GM12891 (cell line): ENCODE data around the gene CES2.

Experiments
- DNase-seq: peaks from one replicate; pipeline ENCODE4 v3.0.0; 2011; ENCODE audit warnings: low spot score; ENCODE audit not compliant: insufficient read length
- FAIRE-seq: peaks from 2 replicates; lab custom pipeline; 2011; peaks lifted over from hg19 to GRCh38; lab: Jason Lieb, UNC
- PAX5 ChIP-seq: IDR thresholded peaks from 2 replicates; pipeline ENCODE4 v1.6.1; 2011; ENCODE audit warnings: low read length, moderate library complexity, mild to moderate bottlenecking; ENCODE audit not compliant: insufficient read depth, severe bottlenecking
- POLR2A ChIP-seq: IDR thresholded peaks from 2 replicates; pipeline ENCODE4 v1.6.1; 2011; ENCODE audit warnings: low read depth, low read length, control low read depth
- POLR2AphosphoS5 ChIP-seq: IDR thresholded peaks from 2 replicates; pipeline ENCODE4 v1.6.1; 2011; ENCODE audit warnings: low read depth, low read length, control low read depth
- POU2F2 ChIP-seq: IDR thresholded peaks from 2 replicates; pipeline ENCODE4 v1.6.1; 2011; ENCODE audit warnings: low read depth, mild to moderate bottlenecking, control low read depth, low read length, moderate library complexity
- SPI1 ChIP-seq: IDR thresholded peaks from 2 replicates; pipeline ENCODE4 v1.6.1; 2011; ENCODE audit warnings: low read depth, low read length, control low read depth
- TAF1 ChIP-seq: IDR thresholded peaks from 2 replicates; pipeline ENCODE4 v1.6.1; 2011; ENCODE audit warnings: low read depth, low read length, control low read depth

CES2 gene

DNA sequence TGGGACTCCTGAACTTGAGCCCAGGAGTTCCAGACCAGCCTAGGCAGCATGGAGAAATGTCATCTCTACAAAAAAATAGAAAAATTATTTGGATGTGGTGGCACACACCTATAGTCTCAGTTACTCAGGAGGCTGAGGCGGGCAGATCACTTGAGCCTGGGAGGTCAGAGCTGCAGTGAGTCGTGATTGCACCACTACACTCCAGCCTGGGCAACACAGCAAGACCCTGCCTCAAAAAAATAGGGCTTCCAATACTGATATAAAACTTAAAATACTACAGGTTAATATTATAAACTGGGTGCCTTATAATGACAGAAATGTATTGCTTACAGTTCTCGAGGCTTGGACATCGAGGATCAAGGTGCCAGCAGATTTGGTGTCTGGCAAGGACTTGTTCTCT lies 10.6 kb downstream of the CES2 start:
- FAIRE-seq (no peak), DNase-seq (no peak)
- no peak for TF ChIP-seq POU2F2
- TF ChIP-seq POLR2A = no peak
- TF ChIP-seq TAF1 = no peak
- TF ChIP-seq POLR2AphosphoS5 = no peak
- TF ChIP-seq PAX5 = no peak
- no peak for TF ChIP-seq SPI1

GRCh38 chr16:66946541-66946940 lies 11.2 kb downstream of the CES2 start:
- FAIRE-seq (no peak), DNase-seq (no peak)
- TF ChIP-seq POLR2AphosphoS5 = no peak
- no peak for TF ChIP-seq POLR2A
- TF ChIP-seq PAX5 = no peak
- no peak for TF ChIP-seq SPI1
- no peak for TF ChIP-seq TAF1
- TF ChIP-seq POU2F2 = no peak

- no peak for DNase-seq
- FAIRE-seq = no peak
- TF ChIP-seq TAF1 = no peak
- TF ChIP-seq PAX5 = no peak
- no peak for TF ChIP-seq POLR2A
- no peak for TF ChIP-seq POLR2AphosphoS5
- TF ChIP-seq SPI1 = no peak
- no peak for TF ChIP-seq POU2F2
Observed at GRCh38 chr16:66946974-66947301, 11.6 kb downstream of the CES2 start.

DNA sequence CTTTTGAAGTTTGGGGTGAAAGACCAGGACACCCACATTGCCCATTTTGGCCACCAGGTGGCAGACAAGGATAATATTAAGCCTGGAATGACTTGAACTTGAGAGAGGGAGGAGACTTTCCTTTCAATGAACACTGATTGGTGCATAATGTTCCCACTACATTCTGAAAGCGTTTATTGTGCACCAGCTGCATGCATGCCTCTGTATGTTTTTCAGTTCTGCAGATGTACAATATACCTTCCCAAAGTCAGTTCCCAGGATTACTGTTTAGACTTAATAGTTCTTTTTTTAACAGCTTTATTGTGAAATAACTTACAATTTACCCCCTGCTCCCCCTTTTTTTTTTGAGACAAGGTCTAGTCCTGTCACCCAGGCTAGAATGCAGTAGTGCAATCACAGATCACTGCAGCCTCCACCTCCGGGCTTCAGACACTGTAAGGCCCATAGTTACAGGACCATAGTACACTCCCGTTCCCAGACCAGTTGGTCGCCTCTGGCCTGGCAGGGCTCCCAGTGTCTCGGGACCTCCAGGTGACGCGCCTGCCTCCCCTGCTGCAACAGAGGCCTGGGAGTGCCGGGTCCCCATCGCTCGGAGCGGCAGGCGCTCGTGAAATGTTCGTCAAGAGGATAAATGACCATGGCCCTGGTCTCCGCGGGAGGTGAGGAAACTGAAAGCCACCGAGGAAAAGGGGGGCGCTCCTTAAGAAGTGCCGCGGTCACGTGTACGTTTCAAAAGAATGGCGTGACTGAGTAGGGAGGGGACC lies 12.2 kb downstream of the CES2 start:
- FAIRE-seq (peak; percentile 92), DNase-seq (peak; percentile 67)
- TF ChIP-seq POLR2AphosphoS5 = no peak
- TF ChIP-seq POLR2A = no peak
- no peak for TF ChIP-seq SPI1
- no peak for TF ChIP-seq POU2F2
- TF ChIP-seq TAF1 = no peak

DNA sequence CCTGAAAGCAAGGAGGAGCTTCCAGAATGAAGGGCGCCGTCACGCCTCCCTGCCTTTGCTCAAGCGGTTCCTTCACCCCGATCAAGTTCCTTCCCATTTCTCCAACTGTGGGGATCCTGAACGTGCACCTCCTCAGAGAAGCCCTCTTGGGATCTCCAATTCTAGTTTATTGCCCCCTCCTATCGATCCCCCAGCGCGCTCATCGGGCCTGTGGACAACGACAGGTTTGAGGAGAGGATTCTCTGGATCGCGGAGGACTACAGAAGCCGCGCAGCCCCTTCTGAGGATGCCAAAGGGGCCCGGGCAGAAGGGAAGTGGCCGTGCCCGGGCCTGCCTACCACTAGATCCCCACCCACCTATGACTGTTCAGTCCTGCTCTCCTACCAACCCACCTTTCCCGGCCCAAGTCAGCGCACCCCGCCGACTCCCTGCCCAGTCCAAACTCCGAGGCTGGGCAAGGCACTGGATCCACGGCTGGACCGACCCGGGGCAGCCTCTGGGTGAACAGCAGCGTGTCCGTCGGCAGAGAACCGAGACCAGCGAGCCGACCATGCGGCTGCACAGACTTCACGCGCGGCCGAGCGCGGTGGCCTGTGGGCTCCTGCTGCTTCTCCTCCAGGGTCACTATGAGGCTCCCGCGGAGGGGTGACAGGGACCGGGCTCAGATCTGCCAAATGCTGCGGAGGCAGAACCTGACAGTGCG lies 13.0 kb downstream of the CES2 start:
- no peak for TF ChIP-seq POU2F2
- peak; percentile 37 for TF ChIP-seq PAX5
- DNase-seq = no peak
- FAIRE-seq = peak; percentile 79

DNA sequence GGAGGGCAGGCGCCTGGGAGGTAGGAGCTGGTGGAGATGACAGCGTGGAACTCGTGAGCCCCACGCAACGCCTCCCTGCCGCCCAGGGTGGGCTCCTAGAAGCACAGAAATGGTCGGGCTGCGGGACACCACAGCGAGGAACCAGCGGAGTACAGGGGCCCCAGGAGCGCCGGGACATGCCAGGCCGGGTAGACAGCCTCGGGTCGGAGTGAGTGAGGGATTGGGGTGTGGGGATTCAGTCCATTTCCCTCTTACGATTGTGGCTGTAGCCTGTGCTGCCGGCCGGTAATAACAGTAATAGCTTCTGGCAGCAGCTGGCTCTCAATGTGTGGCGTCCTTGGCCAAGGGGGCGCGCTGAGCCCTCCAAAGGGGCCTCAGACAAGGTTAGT lies 13.5 kb downstream of the CES2 start:
- FAIRE-seq = no peak
- TF ChIP-seq POU2F2 = no peak
- no peak for TF ChIP-seq SPI1
- no peak for TF ChIP-seq TAF1
- TF ChIP-seq POLR2AphosphoS5 = no peak
- no peak for TF ChIP-seq PAX5
- no peak for TF ChIP-seq POLR2A
- no peak for DNase-seq

- FAIRE-seq = no peak
- TF ChIP-seq SPI1 (no peak), POU2F2 (no peak), POLR2A (no peak), TAF1 (no peak), PAX5 (no peak), POLR2AphosphoS5 (no peak)
- DNase-seq = no peak
Observed at GRCh38 chr16:66949472-66949871, 14.2 kb downstream of the CES2 start.

GRCh38 chr16:66950437-66950836 lies 15.1 kb downstream of the CES2 start:
- FAIRE-seq = no peak
- no peak for TF ChIP-seq PAX5
- TF ChIP-seq POU2F2 = no peak
- no peak for TF ChIP-seq POLR2A
- TF ChIP-seq TAF1 = no peak
- no peak for TF ChIP-seq POLR2AphosphoS5
- TF ChIP-seq SPI1 = no peak
- DNase-seq = no peak

GRCh38 chr16:66950971-66951790 lies 15.9 kb downstream of the CES2 start:
- DNase-seq (no peak), FAIRE-seq (no peak)
- TF ChIP-seq TAF1 = no peak
- no peak for TF ChIP-seq POLR2A
- TF ChIP-seq SPI1 = no peak
- no peak for TF ChIP-seq POLR2AphosphoS5
- TF ChIP-seq PAX5 = no peak
- no peak for TF ChIP-seq POU2F2
